SU-DHL-6 (cell line): Measurements from ENCODE around the gene TFB1M.

ENCODE experiments used
- H2AFZ ChIP-seq: fragments of 200-600 bp; sonication (generic); 2 replicates; pipeline ENCODE4 v1.6.1; 2014; ENCODE audit warnings: low read depth, mild to moderate bottlenecking, moderate library complexity, mixed read lengths, antibody characterized with exemption, low read length; ENCODE audit not compliant: severe bottlenecking
- H3F3A ChIP-seq: fragments of 200-600 bp; shearing (Covaris generic); 2 replicates; pipeline ENCODE4 v1.6.0; 2016; ENCODE audit warnings: antibody characterized with exemption, mild to moderate bottlenecking; ENCODE audit not compliant: insufficient read depth
- H3K27ac ChIP-seq: fragments of 200-600 bp; sonication (generic); 2 replicates; pipeline ENCODE4 v1.5.1; 2016; ENCODE audit warnings: low read depth, mild to moderate bottlenecking, low read length, moderate library complexity, mixed read lengths
- H3K27me3 ChIP-seq: fragments of 200-600 bp; sonication (generic), shearing (Covaris generic); 2 replicates; pipeline ENCODE4 v1.6.0; 2014; ENCODE audit warnings: mild to moderate bottlenecking, low read length
- H3K36me3 ChIP-seq: fragments of 200-600 bp; sonication (generic); 2 replicates; pipeline ENCODE4 v1.6.1; 2014; ENCODE audit warnings: mild to moderate bottlenecking, low read length, mixed read lengths
- H3K4me2 ChIP-seq: fragments of 300-600, 200-600 bp; shearing (Covaris generic), sonication (generic); 2 replicates; pipeline ENCODE4 v1.6.0; 2014; ENCODE audit warnings: low read length, low read depth, mild to moderate bottlenecking; ENCODE audit not compliant: poor library complexity, severe bottlenecking
- H3K4me3 ChIP-seq: fragments of 200-600 bp; sonication (generic); 2 replicates; pipeline ENCODE4 v1.5.1; 2014; ENCODE audit warnings: antibody characterized with exemption, low read length, mild to moderate bottlenecking, mixed read lengths; ENCODE audit not compliant: insufficient read depth, poor library complexity, severe bottlenecking
- H3K79me2 ChIP-seq: fragments of 200-600 bp; sonication (generic); 2 replicates; pipeline ENCODE4 v1.6.1; 2014; ENCODE audit warnings: mild to moderate bottlenecking, low read length, moderate library complexity; ENCODE audit not compliant: insufficient read depth
- H3K9ac ChIP-seq: fragments of 200-600 bp; sonication (generic); 2 replicates; pipeline ENCODE4 v1.7.0; 2014; ENCODE audit warnings: mild to moderate bottlenecking, low read length
- H3K9me2 ChIP-seq: fragments of 200-600 bp; sonication (generic); replicated peaks from 2 replicates; pipeline ENCODE4 v1.6.1; 2014; ENCODE audit warnings: low read length; ENCODE audit not compliant: insufficient read depth
- H3K9me3 ChIP-seq: fragments of 200-600 bp; sonication (generic); 2 replicates; pipeline ENCODE4 v1.6.1; 2014; ENCODE audit warnings: low read length, mixed read lengths; ENCODE audit not compliant: insufficient read depth
- H4K20me1 ChIP-seq: fragments of 200-600 bp; sonication (generic); 2 replicates; pipeline ENCODE4 v1.6.1; 2014; ENCODE audit warnings: low read depth, mild to moderate bottlenecking, antibody characterized with exemption, low read length, moderate library complexity, mixed read lengths
- CTCF ChIP-seq: fragments of 200-600 bp; sonication (generic); IDR thresholded peaks from one replicate; pipeline ENCODE4 v1.5.1; 2017; ENCODE audit warnings: antibody characterized with exemption, mild to moderate bottlenecking, low read length, moderate library complexity; ENCODE audit not compliant: insufficient read depth, poor library complexity, severe bottlenecking
- EZH2phosphoT487 ChIP-seq: fragments of 200-600 bp; sonication (generic), shearing (Covaris generic); conservative IDR thresholded peaks from 2 replicates; pipeline ENCODE4 v1.6.1; 2018; ENCODE audit warnings: mild to moderate bottlenecking, antibody characterized with exemption, low read length, moderate library complexity, mixed read lengths

TFB1M gene

GRCh38 chr6:155272353-155273232 is 41.7 kb downstream of the TFB1M start:
- H3K36me3 ChIP-seq = peaks cover 13% of the 10 kb centered on the region; the same call in 1 of the 2 replicates

GRCh38 chr6:155271145-155271544 is 43.1 kb downstream of the TFB1M start:
- no peak overlapping the region for H3K4me3 ChIP-seq
- H3K9me3 ChIP-seq = no peaks in the 10 kb centered on the region
- no peaks in the 10 kb centered on the region for H3K79me2 ChIP-seq
- H3K27me3 ChIP-seq = no peaks in the 10 kb centered on the region
- no peaks in the 10 kb centered on the region for H4K20me1 ChIP-seq
- no peaks in the 10 kb centered on the region for H3K9me2 ChIP-seq
- no peak overlapping the region for H2AFZ ChIP-seq
- no peaks in the 10 kb centered on the region for H3F3A ChIP-seq
- H3K9ac ChIP-seq = no peak overlapping the region
- H3K36me3 ChIP-seq = peaks cover 10% of the 10 kb centered on the region; the same call in 1 of the 2 replicates
- TF ChIP-seq EZH2phosphoT487 (no peak), CTCF (no peak)
- no peak overlapping the region for H3K27ac ChIP-seq
- no peak overlapping the region for H3K4me2 ChIP-seq

More at GRCh38 chr6:155272353-155273232, 41.7 kb downstream of the TFB1M start:
- no peaks in the 10 kb centered on the region for H3K9me3 ChIP-seq
- no peaks in the 10 kb centered on the region for H4K20me1 ChIP-seq
- H3K27ac ChIP-seq = no peak overlapping the region
- no peaks in the 10 kb centered on the region for H3K27me3 ChIP-seq
- TF ChIP-seq EZH2phosphoT487 (no peak), CTCF (no peak)
- no peaks in the 10 kb centered on the region for H3K9me2 ChIP-seq
- no peaks in the 10 kb centered on the region for H3K79me2 ChIP-seq
- no peak overlapping the region for H3K4me3 ChIP-seq
- H2AFZ ChIP-seq = no peak overlapping the region
- no peak overlapping the region for H3K9ac ChIP-seq
- no peak overlapping the region for H3K4me2 ChIP-seq
- no peaks in the 10 kb centered on the region for H3F3A ChIP-seq

GRCh38 chr6:155270561-155271091 is 43.7 kb downstream of the TFB1M start:
- no peak for TF ChIP-seq CTCF
- TF ChIP-seq EZH2phosphoT487 = no peak
- Histone ChIP-seq H3K27ac (no peak overlapping the region), H3K36me3 (peaks cover 10% of the 10 kb centered on the region; the same call in 1 of the 2 replicates), H3K27me3 (no peaks in the 10 kb centered on the region), H3K4me3 (no peak overlapping the region), H3K79me2 (no peaks in the 10 kb centered on the region), H3K9me3 (no peaks in the 10 kb centered on the region), H4K20me1 (no peaks in the 10 kb centered on the region), H3K4me2 (no peak overlapping the region), H3K9me2 (no peaks in the 10 kb centered on the region), H2AFZ (no peak overlapping the region), H3F3A (no peaks in the 10 kb centered on the region), H3K9ac (no peak overlapping the region)
